NCI-H2107 (cell line): Measurements from ENCODE around the gene RIPPLY1.

Experiments
- DNase-seq: peaks from one replicate; lab custom pipeline; 2025; lab: John Stamatoyannopoulos, UW

The RIPPLY1 gene

GRCh38 chrX:106903291-106903824 lies at the start of gene RIPPLY1:
TSS of gene RIPPLY1 (minus strand) at chrX:106903341. CDS start at chrX:106903287, 54 bp downstream.
- DNase-seq, result no peak

- DNase-seq, result no peak
These were observed 49.4 kb upstream of the RIPPLY1 start for GRCh38 chrX:106952538-106952937.

GRCh38 chrX:106952089-106952488 lies 48.9 kb upstream of the RIPPLY1 start:
- no peak for DNase-seq

GRCh38 chrX:106951230-106951629 lies 48.1 kb upstream of the RIPPLY1 start:
- DNase-seq, result no peak

- no peak for DNase-seq
These were observed 47.2 kb upstream of the RIPPLY1 start for GRCh38 chrX:106950381-106950780.

- no peak for DNase-seq
These were observed 46.2 kb upstream of the RIPPLY1 start for GRCh38 chrX:106949366-106949765.

GRCh38 chrX:106948641-106949040 lies 45.5 kb upstream of the RIPPLY1 start:
- no peak for DNase-seq

GRCh38 chrX:106946464-106946863 lies 43.3 kb upstream of the RIPPLY1 start:
- DNase-seq, result no peak

- DNase-seq, result no peak
These were observed 36.9 kb upstream of the RIPPLY1 start for GRCh38 chrX:106940068-106940467.

GRCh38 chrX:106939566-106939965 lies 36.4 kb upstream of the RIPPLY1 start:
- no peak for DNase-seq

GRCh38 chrX:106936246-106936645 lies 33.1 kb upstream of the RIPPLY1 start:
- DNase-seq, result no peak

- no peak for DNase-seq
These were observed 32.0 kb upstream of the RIPPLY1 start for GRCh38 chrX:106935175-106935574.

- no peak for DNase-seq
These were observed 30.4 kb upstream of the RIPPLY1 start for GRCh38 chrX:106933538-106933961.

GRCh38 chrX:106932960-106933537 lies 29.9 kb upstream of the RIPPLY1 start:
- DNase-seq, result no peak

- no peak for DNase-seq
These were observed 29.4 kb upstream of the RIPPLY1 start for GRCh38 chrX:106932492-106932923.

- no peak for DNase-seq
These were observed 28.8 kb upstream of the RIPPLY1 start for GRCh38 chrX:106931831-106932491.

- DNase-seq, result no peak
These were observed 25.1 kb upstream of the RIPPLY1 start for GRCh38 chrX:106928227-106928626.

GRCh38 chrX:106927700-106928099 lies 24.6 kb upstream of the RIPPLY1 start:
- DNase-seq, result no peak

GRCh38 chrX:106927023-106927422 lies 23.9 kb upstream of the RIPPLY1 start:
- no peak for DNase-seq

- no peak for DNase-seq
These were observed 18.5 kb upstream of the RIPPLY1 start for GRCh38 chrX:106921637-106922036.

GRCh38 chrX:106919932-106920452 lies 16.9 kb upstream of the RIPPLY1 start, which contains the start of gene CLDN2:
TSS of gene CLDN2 (plus strand) at chrX:106920402. CDS start at chrX:106928229, 7,827 bp downstream.
- no peak for DNase-seq

- DNase-seq, result no peak
These were observed 14.8 kb upstream of the RIPPLY1 start for GRCh38 chrX:106917830-106918500.

- no peak for DNase-seq
These were observed 9.7 kb upstream of the RIPPLY1 start for GRCh38 chrX:106912864-106913263.
